H9 (cell line): ENCODE results near the gene ARMC5. TPM values are rescaled to one million over a fixed set of nuclear protein-coding genes. Genes with fewer than 3 reads are reported as not detected.

Source experiments
- DNase-seq: peaks from one replicate; pipeline ENCODE4 v3.0.0-alpha.2; 2017
- H2AFZ ChIP-seq: one replicate; pipeline ENCODE4 v1.6.1; 2013; ENCODE audit warnings: mild to moderate bottlenecking, low read length, control low read depth, moderate library complexity
- H2AK5ac ChIP-seq: 2 replicates; pipeline ENCODE4 v1.6.1; 2013; ENCODE audit warnings: low read length, control low read depth, mixed read lengths; ENCODE audit not compliant: insufficient read length
- H2BK120ac ChIP-seq: one replicate; pipeline ENCODE4 v1.6.1; 2013; ENCODE audit warnings: low read depth, mild to moderate bottlenecking, low read length, control low read depth, inconsistent platforms; ENCODE audit not compliant: poor library complexity, severe bottlenecking
- H2BK12ac ChIP-seq: 2 replicates; pipeline ENCODE4 v1.6.1; 2013; ENCODE audit warnings: low read length, control low read depth, mixed read lengths, low read depth; ENCODE audit not compliant: insufficient read length
- H2BK15ac ChIP-seq: 2 replicates; pipeline ENCODE4 v1.6.1; 2013; ENCODE audit warnings: low read depth, low read length, control low read depth
- H2BK20ac ChIP-seq: one replicate; pipeline ENCODE4 v1.6.1; 2013; ENCODE audit warnings: low read depth, mild to moderate bottlenecking, low read length, control low read depth, inconsistent platforms; ENCODE audit not compliant: poor library complexity, severe bottlenecking
- H2BK5ac ChIP-seq: 2 replicates; pipeline ENCODE4 v1.6.1; 2013; ENCODE audit warnings: low read length, control low read depth, mixed read lengths; ENCODE audit not compliant: insufficient read length
- H3K14ac ChIP-seq: 2 replicates; pipeline ENCODE4 v1.6.1; 2013; ENCODE audit warnings: low read length, control low read depth; ENCODE audit not compliant: insufficient read depth
- H3K18ac ChIP-seq: 2 replicates; pipeline ENCODE4 v1.6.1; 2013; ENCODE audit warnings: low read depth, mild to moderate bottlenecking, mixed read lengths, low read length, control low read depth; ENCODE audit not compliant: insufficient read length
- H3K23ac ChIP-seq: 2 replicates; pipeline ENCODE4 v1.6.1; 2013; ENCODE audit warnings: low read length, control low read depth, mixed read lengths, low read depth; ENCODE audit not compliant: insufficient read length
- H3K23me2 ChIP-seq: 2 replicates; pipeline ENCODE4 v1.6.1; 2013; ENCODE audit warnings: low read depth, mild to moderate bottlenecking, mixed read lengths, low read length, control low read depth; ENCODE audit not compliant: insufficient read length, poor library complexity, severe bottlenecking
- H3K27ac ChIP-seq: 2 replicates; pipeline ENCODE4 v1.5.1; 2013; ENCODE audit warnings: low read length, control low read depth, mixed read lengths, low read depth; ENCODE audit not compliant: insufficient read length
- H3K27me3 ChIP-seq: 2 replicates; pipeline ENCODE4 v1.6.1; 2013; ENCODE audit warnings: low read length, control low read depth, inconsistent platforms; ENCODE audit not compliant: insufficient read depth
- H3K4ac ChIP-seq: 2 replicates; pipeline ENCODE4 v1.6.1; 2013; ENCODE audit warnings: low read depth, mild to moderate bottlenecking, control low read depth, inconsistent platforms, low read length, moderate library complexity
- H3K4me1 ChIP-seq: 2 replicates; pipeline ENCODE4 v1.6.1; 2013; ENCODE audit warnings: low read length, control low read depth, inconsistent platforms; ENCODE audit not compliant: insufficient read depth
- H3K4me2 ChIP-seq: 2 replicates; pipeline ENCODE4 v1.6.1; 2013; ENCODE audit warnings: low read length, control low read depth, mixed read lengths; ENCODE audit not compliant: insufficient read length, insufficient read depth
- H3K56ac ChIP-seq: 2 replicates; pipeline ENCODE4 v1.6.1; 2013; ENCODE audit warnings: low read depth, mild to moderate bottlenecking, mixed read lengths, low read length, control low read depth; ENCODE audit not compliant: insufficient read length
- H3K79me1 ChIP-seq: 2 replicates; pipeline ENCODE4 v1.6.1; 2013; ENCODE audit warnings: low read depth, mild to moderate bottlenecking, moderate library complexity, low read length, control low read depth, inconsistent platforms; ENCODE audit not compliant: insufficient read depth, poor library complexity, severe bottlenecking
- H3K79me2 ChIP-seq: 2 replicates; pipeline ENCODE4 v1.6.1; 2013; ENCODE audit warnings: low read length, control low read depth, inconsistent platforms; ENCODE audit not compliant: insufficient read depth
- H3K9ac ChIP-seq: 2 replicates; pipeline ENCODE4 v1.6.1; 2013; ENCODE audit warnings: low read length, control low read depth, mixed read lengths; ENCODE audit not compliant: insufficient read length; ENCODE audit errors: extremely low read depth
- H3K9me3 ChIP-seq: one replicate; pipeline ENCODE4 v1.6.1; 2013; ENCODE audit warnings: low read depth, low read length, inconsistent platforms; ENCODE audit not compliant: control insufficient read depth
- H3T11ph ChIP-seq: one replicate; pipeline ENCODE4 v1.6.1; 2013; ENCODE audit warnings: mild to moderate bottlenecking, low read length, control low read depth, inconsistent platforms
- H4K20me1 ChIP-seq: one replicate; pipeline ENCODE4 v1.6.1; 2013; ENCODE audit not compliant: control insufficient read depth, insufficient read length, insufficient read depth
- H4K5ac ChIP-seq: 2 replicates; pipeline ENCODE4 v1.6.1; 2013; ENCODE audit warnings: low read depth, mild to moderate bottlenecking, mixed read lengths, low read length, control low read depth; ENCODE audit not compliant: insufficient read length
- H4K8ac ChIP-seq: replicated peaks from 2 replicates; pipeline ENCODE4 v1.6.1; 2013; ENCODE audit warnings: low read length, control low read depth, mixed read lengths, low read depth; ENCODE audit not compliant: insufficient read length
- H4K91ac ChIP-seq: 2 replicates; pipeline ENCODE4 v1.6.1; 2013; ENCODE audit warnings: low read depth, mild to moderate bottlenecking, moderate library complexity, mixed read lengths, low read length, control low read depth; ENCODE audit not compliant: insufficient read length
- H3K27ac Mint-ChIP-seq, 3 experiments: 2 replicates in 2 of 3; 3 replicates in 1 of 3; pipeline ENCODE4 v1.8.0; 2020 to 2021; ENCODE audit warnings: mixed read lengths in 3 of 3, mild to moderate bottlenecking in 1 of 3, moderate library complexity in 1 of 3
- H3K27me3 Mint-ChIP-seq: 2 replicates; pipeline ENCODE4 v1.8.0; 2021; ENCODE audit warnings: low read depth, mild to moderate bottlenecking, moderate library complexity, mixed read lengths
- H3K36me3 Mint-ChIP-seq, 3 experiments: 2 replicates in 2 of 3; 3 replicates in 1 of 3; pipeline ENCODE4 v1.8.0; 2020 to 2021; ENCODE audit warnings: low read depth in 3 of 3, mixed read lengths in 3 of 3; ENCODE audit not compliant: insufficient read depth in 1 of 3
- H3K4me1 Mint-ChIP-seq, 2 experiments: 2 replicates each; pipeline ENCODE4 v1.8.0; 2020; ENCODE audit warnings: mixed read lengths in 2 of 2
- H3K4me3 Mint-ChIP-seq, 2 experiments: 2 replicates in 1 of 2; 3 replicates in 1 of 2; pipeline ENCODE4 v1.8.0; 2020 to 2021; ENCODE audit warnings: mild to moderate bottlenecking in 2 of 2, mixed read lengths in 2 of 2, moderate library complexity in 1 of 2
- H3K9me3 Mint-ChIP-seq, 2 experiments: 2 replicates in 1 of 2; 3 replicates in 1 of 2; pipeline ENCODE4 v1.8.0; 2020; ENCODE audit warnings: mild to moderate bottlenecking in 2 of 2, mixed read lengths in 2 of 2, moderate library complexity in 1 of 2
- WGBS: extraction: QIAGEN DNeasy Blood & Tissue Kit; methylation state at CpG from one replicate; pipeline ENCODE4 v1.1.7; 2013; ENCODE audit warnings: missing lambda C conversion rate, low lambda C conversion rate, mixed read lengths; ENCODE audit not compliant: insufficient read length; ENCODE audit errors: extremely low coverage; 5-methylcytosine and 5-hydroxymethylcytosine counted together
- total RNA-seq: library from RNA; stranded (reverse); gene quantifications from 2 replicates; pipeline ENCODE4 v1.2.1, GENCODE V29; 2021
- TF ChIP-seq, protein P1 (sequence below): fragments of 200-600 bp; sonication (generic); conservative IDR thresholded peaks from 3 replicates; pipeline ENCODE4 v1.8.0; 2021; ENCODE audit warnings: antibody characterized with exemption, mild to moderate bottlenecking

ARMC5 gene
- total RNA-seq, 1 experiment from 2014 or later: 18.7 TPM

DNA sequence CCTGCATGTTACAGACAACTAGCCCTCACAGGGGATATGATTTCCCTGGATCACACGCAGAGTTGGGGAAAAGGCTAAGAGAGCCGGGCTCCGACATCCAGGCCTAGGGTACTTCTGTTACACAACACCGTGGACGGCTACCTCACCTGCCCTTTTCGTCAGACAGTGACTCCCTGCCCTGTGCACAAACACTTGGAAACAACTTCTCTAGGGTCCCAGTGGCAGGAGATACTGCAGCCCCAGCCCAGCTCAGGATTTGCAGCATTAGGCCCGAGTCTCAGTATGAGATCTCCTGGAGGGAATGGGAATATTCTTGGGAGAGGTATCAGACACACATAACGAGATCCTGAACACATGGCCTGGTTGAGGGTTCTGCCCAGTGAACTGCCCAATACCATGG lies 40.6 kb downstream of the ARMC5 start:
- Histone ChIP-seq H3K23ac (no peak overlapping the region), H3K4me1 (peaks cover 6% of the 10 kb centered on the region; the same call in 1 of the 2 replicates), H2BK12ac (no peak overlapping the region), H3K79me1 (no peaks in the 10 kb centered on the region), H3K27ac (no peak overlapping the region), H4K8ac (no peak overlapping the region), H3K14ac (no peak overlapping the region), H2BK120ac (no peak overlapping the region), H3K9ac (no peak overlapping the region), H4K91ac (no peak overlapping the region), H4K20me1 (no peaks in the 10 kb centered on the region), H2AK5ac (no peak overlapping the region), H3K27me3 (no peaks in the 10 kb centered on the region), H3K56ac (no peak overlapping the region), H3K9me3 (no peaks in the 10 kb centered on the region), H2AFZ (no peak overlapping the region), H3K4me2 (no peak overlapping the region), H4K5ac (no peak overlapping the region), H3K23me2 (no peaks in the 10 kb centered on the region), H2BK5ac (no peak overlapping the region), H3K18ac (no peak overlapping the region), H2BK20ac (no peak overlapping the region), H3T11ph (no peak overlapping the region), H2BK15ac (no peak overlapping the region), H3K4ac (no peak overlapping the region), H3K79me2 (no peaks in the 10 kb centered on the region)
- Mint-ChIP-seq H3K4me3 (no peak overlapping the region), H3K9me3 (no peaks in the 10 kb centered on the region), H3K27ac (peak overlapping the region in 1 of 3 experiments; percentile 31; a peak in 1 of 7 replicates), H3K36me3 (peaks cover 3 to 41% (median 24%) of the 10 kb centered on the region in 3 experiments), H3K27me3 (no peaks in the 10 kb centered on the region), H3K4me1 (peaks cover 18% of the 10 kb centered on the region in 2 experiments)
- no CpG with 5 or more reads among the region's 8 CpGs for WGBS
- TF ChIP-seq, protein P1, sequence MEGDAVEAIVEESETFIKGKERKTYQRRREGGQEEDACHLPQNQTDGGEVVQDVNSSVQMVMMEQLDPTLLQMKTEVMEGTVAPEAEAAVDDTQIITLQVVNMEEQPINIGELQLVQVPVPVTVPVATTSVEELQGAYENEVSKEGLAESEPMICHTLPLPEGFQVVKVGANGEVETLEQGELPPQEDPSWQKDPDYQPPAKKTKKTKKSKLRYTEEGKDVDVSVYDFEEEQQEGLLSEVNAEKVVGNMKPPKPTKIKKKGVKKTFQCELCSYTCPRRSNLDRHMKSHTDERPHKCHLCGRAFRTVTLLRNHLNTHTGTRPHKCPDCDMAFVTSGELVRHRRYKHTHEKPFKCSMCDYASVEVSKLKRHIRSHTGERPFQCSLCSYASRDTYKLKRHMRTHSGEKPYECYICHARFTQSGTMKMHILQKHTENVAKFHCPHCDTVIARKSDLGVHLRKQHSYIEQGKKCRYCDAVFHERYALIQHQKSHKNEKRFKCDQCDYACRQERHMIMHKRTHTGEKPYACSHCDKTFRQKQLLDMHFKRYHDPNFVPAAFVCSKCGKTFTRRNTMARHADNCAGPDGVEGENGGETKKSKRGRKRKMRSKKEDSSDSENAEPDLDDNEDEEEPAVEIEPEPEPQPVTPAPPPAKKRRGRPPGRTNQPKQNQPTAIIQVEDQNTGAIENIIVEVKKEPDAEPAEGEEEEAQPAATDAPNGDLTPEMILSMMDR: no peak
- no peak for DNase-seq
